Osteoblast (primary cell): ENCODE measurements around the gene ZNF574. TPM values are rescaled to one million over a fixed set of nuclear protein-coding genes. Genes with fewer than 3 reads are reported as not detected.

Experiments used
- DNase-seq: peaks from one replicate; pipeline ENCODE4 v3.0.0; 2011; ENCODE audit warnings: low spot score, mixed read lengths; ENCODE audit not compliant: insufficient read length; ENCODE audit errors: missing footprints
- H2AFZ ChIP-seq: 2 replicates; pipeline ENCODE4 v1.6.0; 2011; ENCODE audit warnings: mild to moderate bottlenecking, low read length
- H3K27ac ChIP-seq: 2 replicates; pipeline ENCODE4 v1.5.1; 2011; ENCODE audit warnings: mild to moderate bottlenecking, low read depth, low read length, moderate library complexity
- H3K27me3 ChIP-seq: 2 replicates; pipeline ENCODE4 v1.6.0; 2012; ENCODE audit warnings: mild to moderate bottlenecking, control low read depth, inconsistent platforms, low read length, moderate library complexity; ENCODE audit not compliant: insufficient read depth
- H3K36me3 ChIP-seq: 2 replicates; pipeline ENCODE4 v1.5.1; 2011; ENCODE audit warnings: mild to moderate bottlenecking, low read length, control low read depth, moderate library complexity; ENCODE audit not compliant: insufficient read depth
- H3K4me1 ChIP-seq: 2 replicates; pipeline ENCODE4 v1.5.1; 2011; ENCODE audit warnings: mild to moderate bottlenecking, low read length, control low read depth, moderate library complexity; ENCODE audit not compliant: insufficient read depth
- H3K4me2 ChIP-seq: 2 replicates; pipeline ENCODE4 v1.6.0; 2011; ENCODE audit warnings: mild to moderate bottlenecking, low read length; ENCODE audit not compliant: insufficient read depth
- H3K4me3 ChIP-seq: fragments of 200-600 bp; sonication (generic); 3 replicates; pipeline ENCODE4 v1.5.1; 2012; ENCODE audit warnings: mild to moderate bottlenecking, low read length, inconsistent platforms; ENCODE audit not compliant: insufficient read depth
- H3K79me2 ChIP-seq: 2 replicates; pipeline ENCODE4 v1.6.0; 2012; ENCODE audit warnings: mild to moderate bottlenecking, low read length, control low read depth, inconsistent platforms; ENCODE audit not compliant: insufficient read depth
- H3K9me3 ChIP-seq: 2 replicates; pipeline ENCODE4 v1.5.1; 2011; ENCODE audit warnings: low read depth, low read length, control low read depth
- H4K20me1 ChIP-seq: 2 replicates; pipeline ENCODE4 v1.6.0; 2012; ENCODE audit warnings: mild to moderate bottlenecking, low read length, control low read depth; ENCODE audit not compliant: insufficient read depth
- CTCF ChIP-seq: IDR thresholded peaks from 2 replicates; pipeline ENCODE4 v1.5.1; 2011; ENCODE audit warnings: mild to moderate bottlenecking, low read depth, low read length, moderate library complexity; ENCODE audit errors: extremely low read depth
- total RNA-seq: library from RNA; depleted of rRNA; stranded (reverse); fragments of >200 nt; gene quantifications from 2 replicates; pipeline ENCODE4 v1.2.3, GENCODE V29; 2012

ZNF574 gene
- total RNA-seq, 1 donor: 13.8 TPM

GRCh38 chr19:42080764-42081375 lies 4.9 kb downstream of the ZNF574 start:
- Histone ChIP-seq H3K27me3 (no peaks in the 10 kb centered on the region), H3K36me3 (peaks cover 42% of the 10 kb centered on the region), H2AFZ (no peak overlapping the region), H3K4me1 (peaks cover 13% of the 10 kb centered on the region), H3K27ac (no peak overlapping the region), H3K9me3 (no peaks in the 10 kb centered on the region), H4K20me1 (peaks cover 45% of the 10 kb centered on the region), H3K79me2 (peaks cover 65% of the 10 kb centered on the region), H3K4me2 (no peak overlapping the region), H3K4me3 (no peak overlapping the region)
- DNase-seq: peak; percentile 23
- TF ChIP-seq CTCF: no peak

- H3K4me2 ChIP-seq: no peak overlapping the region
- DNase-seq: peak; percentile 91
- H3K9me3 ChIP-seq: no peaks in the 10 kb centered on the region
- peaks cover 57% of the 10 kb centered on the region for H3K79me2 ChIP-seq
- peak; percentile 73 for TF ChIP-seq CTCF
- H3K36me3 ChIP-seq: peaks cover 42% of the 10 kb centered on the region
- no peak overlapping the region for H3K4me3 ChIP-seq
- no peak overlapping the region for H3K27ac ChIP-seq
- H2AFZ ChIP-seq: no peak overlapping the region
- peaks cover 42% of the 10 kb centered on the region for H4K20me1 ChIP-seq
- no peaks in the 10 kb centered on the region for H3K27me3 ChIP-seq
- H3K4me1 ChIP-seq: peaks cover 13% of the 10 kb centered on the region
Measured at GRCh38 chr19:42081584-42082203, 5.7 kb downstream of the ZNF574 start.

- Histone ChIP-seq H3K36me3 (peaks cover 38% of the 10 kb centered on the region), H3K79me2 (peaks cover 39% of the 10 kb centered on the region), H2AFZ (no peak overlapping the region), H4K20me1 (peaks cover 26% of the 10 kb centered on the region), H3K27ac (no peak overlapping the region), H3K4me1 (peaks cover 11% of the 10 kb centered on the region), H3K9me3 (no peaks in the 10 kb centered on the region), H3K27me3 (no peaks in the 10 kb centered on the region), H3K4me2 (no peak overlapping the region), H3K4me3 (no peak overlapping the region)
- no peak for DNase-seq
- no peak for TF ChIP-seq CTCF
Measured at GRCh38 chr19:42083537-42083936, 7.6 kb downstream of the ZNF574 start.

- no peak overlapping the region for H2AFZ ChIP-seq
- H3K36me3 ChIP-seq: peaks cover 10% of the 10 kb centered on the region
- H4K20me1 ChIP-seq: peaks cover 12% of the 10 kb centered on the region
- H3K4me3 ChIP-seq: no peak overlapping the region
- H3K27me3 ChIP-seq: no peaks in the 10 kb centered on the region
- H3K9me3 ChIP-seq: no peaks in the 10 kb centered on the region
- no peak overlapping the region for H3K27ac ChIP-seq
- no peak for TF ChIP-seq CTCF
- H3K4me1 ChIP-seq: peaks cover 17% of the 10 kb centered on the region
- H3K4me2 ChIP-seq: no peak overlapping the region
- peaks cover 12% of the 10 kb centered on the region for H3K79me2 ChIP-seq
- peak; percentile 52 for DNase-seq
Measured at GRCh38 chr19:42086188-42086736, 10.3 kb downstream of the ZNF574 start.
